Adrenal gland (tissue), 5 donors: ENCODE data around the gene ABCE1.

Source experiments
- POLR2A ChIP-seq, 2 donors: fragments of 450-650 bp; IDR thresholded peaks; one replicate each; pipeline ENCODE4 v1.6.1; 2017; ENCODE audit warnings: antibody characterized with exemption in 2 of 2, mild to moderate bottlenecking in 2 of 2, moderate library complexity in 1 of 2
- TF ChIP-seq, protein P1 (sequence below), 6 experiments: fragments of 450-650 bp in 4 of 6; fragments of 200-600 bp in 2 of 6; sonication (generic) in 1 of 6; IDR thresholded peaks; 1 replicate in 5 of 6; 2 replicates in 1 of 6; pipeline versions ENCODE4 v1.5.1 to v1.8.0; 2016 to 2021; ENCODE audit warnings: antibody characterized with exemption in 6 of 6, mild to moderate bottlenecking in 2 of 6, moderate library complexity in 1 of 6
- donor health status: DM: no; HTN: no; CAD: no.

- TF ChIP-seq, protein P1, sequence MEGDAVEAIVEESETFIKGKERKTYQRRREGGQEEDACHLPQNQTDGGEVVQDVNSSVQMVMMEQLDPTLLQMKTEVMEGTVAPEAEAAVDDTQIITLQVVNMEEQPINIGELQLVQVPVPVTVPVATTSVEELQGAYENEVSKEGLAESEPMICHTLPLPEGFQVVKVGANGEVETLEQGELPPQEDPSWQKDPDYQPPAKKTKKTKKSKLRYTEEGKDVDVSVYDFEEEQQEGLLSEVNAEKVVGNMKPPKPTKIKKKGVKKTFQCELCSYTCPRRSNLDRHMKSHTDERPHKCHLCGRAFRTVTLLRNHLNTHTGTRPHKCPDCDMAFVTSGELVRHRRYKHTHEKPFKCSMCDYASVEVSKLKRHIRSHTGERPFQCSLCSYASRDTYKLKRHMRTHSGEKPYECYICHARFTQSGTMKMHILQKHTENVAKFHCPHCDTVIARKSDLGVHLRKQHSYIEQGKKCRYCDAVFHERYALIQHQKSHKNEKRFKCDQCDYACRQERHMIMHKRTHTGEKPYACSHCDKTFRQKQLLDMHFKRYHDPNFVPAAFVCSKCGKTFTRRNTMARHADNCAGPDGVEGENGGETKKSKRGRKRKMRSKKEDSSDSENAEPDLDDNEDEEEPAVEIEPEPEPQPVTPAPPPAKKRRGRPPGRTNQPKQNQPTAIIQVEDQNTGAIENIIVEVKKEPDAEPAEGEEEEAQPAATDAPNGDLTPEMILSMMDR (IDR thresholded peaks at IDR 0.05), result no peak
- no peak for TF ChIP-seq POLR2A (IDR thresholded peaks at IDR 0.05)
These were observed 32.8 kb downstream of the ABCE1 start for GRCh38 chr4:145130788-145131399.
